HepG2 (cell line): ENCODE data around the gene PAN3.

Experiments
- CBX5 ChIP-seq: sonication (generic); formaldehyde crosslinking; IDR thresholded peaks from 2 replicates; pipeline ENCODE4 v1.4.0; 2020; ENCODE audit warnings: missing genetic modification reagents, borderline replicate concordance
- ISL2 ChIP-seq: sonication (generic); formaldehyde crosslinking; IDR thresholded peaks from 2 replicates; pipeline ENCODE4 v1.5.0; 2020; ENCODE audit warnings: missing genetic modification reagents

- TF ChIP-seq CBX5 (CRISPR knock-in tag) (no peak), ISL2 (CRISPR knock-in tag) (no peak)
Measured at GRCh38 chr13:28116736-28117135, 21.6 kb upstream of the PAN3 start.
